CD4-positive, alpha-beta T cell treated with Interleukin-21 for 1 hour (primary cell): ENCODE results near the gene DPYSL3.

ENCODE experiments used
- DNase-seq: peaks from one replicate; pipeline ENCODE4 v3.0.0-alpha.2; 2020

DPYSL3 gene

GRCh38 chr5:147360816-147361215 lies 149.1 kb downstream of the DPYSL3 start:
- no peak for DNase-seq

GRCh38 chr5:147359581-147359980 lies 150.3 kb downstream of the DPYSL3 start:
- DNase-seq: no peak

GRCh38 chr5:147359101-147359500 lies 150.8 kb downstream of the DPYSL3 start:
- no peak for DNase-seq

GRCh38 chr5:147349241-147349640 lies 160.6 kb downstream of the DPYSL3 start:
- no peak for DNase-seq

GRCh38 chr5:147348451-147348850 lies 161.4 kb downstream of the DPYSL3 start:
- no peak for DNase-seq

GRCh38 chr5:147348046-147348445 lies 161.8 kb downstream of the DPYSL3 start:
- DNase-seq: no peak

- no peak for DNase-seq
These were observed 163.8 kb downstream of the DPYSL3 start for GRCh38 chr5:147346006-147346561.

GRCh38 chr5:147344861-147345260 lies 165.0 kb downstream of the DPYSL3 start:
- no peak for DNase-seq

- DNase-seq: no peak
These were observed 168.5 kb downstream of the DPYSL3 start for GRCh38 chr5:147341345-147341744.

GRCh38 chr5:147340941-147341340 lies 168.9 kb downstream of the DPYSL3 start:
- DNase-seq: no peak
